Measurements from ENCODE around the gene RNASE4.

Gene RNASE4

DNA sequence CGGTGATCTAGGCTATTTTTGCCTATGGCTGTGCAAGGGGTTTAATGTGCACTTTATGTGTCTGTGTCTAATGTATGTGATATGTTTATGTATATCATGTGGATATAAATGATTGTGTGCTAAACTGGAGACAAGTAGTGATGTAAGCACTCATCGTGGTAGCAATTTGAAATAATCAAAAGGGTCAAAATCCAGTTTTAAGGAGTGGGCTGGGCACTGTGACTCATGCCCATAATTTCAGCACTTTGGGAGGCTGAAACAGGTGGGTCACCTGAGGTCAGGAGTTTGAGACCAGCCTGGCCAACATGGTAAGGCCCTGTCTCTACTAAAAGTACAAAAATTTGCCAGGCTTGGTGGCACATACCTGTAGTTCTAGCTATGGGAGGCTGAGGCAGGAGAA lies 64.1 kb downstream of the RNASE4 start:
- DNase-seq = no peak

GRCh38 chr14:20750194-20750593 lies 65.8 kb downstream of the RNASE4 start:
- no peak for DNase-seq
